ENCODE results near the gene SGIP1. TPM values are rescaled to one million over a fixed set of nuclear protein-coding genes. Genes with fewer than 3 reads are reported as not detected.
"Not testable (repeated sequence)": the region's sequence is repeated elsewhere in the genome, so short reads cannot be mapped to it uniquely, and the experiment has no call there.

Gene SGIP1
- total RNA-seq, 4 donors from 2014 or later, result 0.10 to 2.8 (median 0.66) TPM

DNA sequence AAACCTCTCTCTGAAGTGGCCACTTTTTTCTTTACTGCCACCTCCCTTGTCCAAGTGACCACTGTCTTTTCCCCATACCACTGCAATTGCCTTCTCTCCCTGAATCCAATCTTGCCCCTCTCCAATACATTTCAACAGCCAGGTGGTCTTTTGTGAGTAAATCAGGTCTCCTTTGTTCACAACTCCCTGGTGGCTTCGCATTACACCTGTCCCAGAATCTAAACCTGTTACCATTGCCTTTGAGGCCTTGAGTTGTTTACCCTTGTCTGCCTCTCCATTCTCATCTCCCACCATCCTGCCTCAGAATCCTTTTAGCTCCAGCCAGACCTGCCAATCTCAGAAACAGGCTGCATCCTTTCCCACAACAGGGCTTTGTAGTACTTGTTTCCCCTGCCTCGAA, 196.5 kb downstream of the SGIP1 start:
- 79% methylated on average over 2 of the region's 2 CpGs for WGBS

DNA sequence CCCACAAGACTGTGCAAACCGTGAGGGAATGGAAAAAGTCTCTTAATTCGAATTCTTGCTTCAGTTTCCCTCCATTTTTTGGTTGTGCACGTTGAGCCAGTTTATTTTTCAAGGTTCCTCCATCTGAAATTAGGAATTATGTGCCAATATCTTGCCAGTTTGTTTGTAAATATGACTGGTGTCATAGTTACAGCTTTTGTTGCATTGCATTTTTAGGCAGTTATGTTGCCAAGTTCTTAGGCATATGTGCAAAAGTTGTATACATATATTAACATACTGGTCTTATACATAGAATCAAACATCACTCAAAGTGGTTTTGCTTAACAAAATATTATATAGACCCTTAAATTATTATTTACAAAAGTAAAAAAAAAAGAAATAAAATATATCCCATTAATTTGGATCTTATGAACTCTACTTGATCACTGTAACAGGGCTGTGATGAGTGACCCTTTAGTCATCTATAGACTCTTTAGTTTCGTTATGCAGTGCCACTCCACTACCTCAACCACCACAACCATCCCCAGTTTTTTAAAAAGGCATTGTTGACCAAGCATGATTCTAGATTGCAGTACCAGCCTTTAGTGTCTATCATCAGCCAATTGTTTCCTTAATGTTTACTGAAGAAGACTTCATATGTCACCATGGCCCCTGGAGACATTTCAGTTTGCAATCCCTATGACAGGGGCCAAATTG, 197.4 kb downstream of the SGIP1 start:
- no peak for DNase-seq (ENCODE audit: low spot score in 2 of 2)
- no peaks in the 10 kb centered on the region for H3K27me3 ChIP-seq
- no peaks in the 10 kb centered on the region for H3K9me3 ChIP-seq
- WGBS, result 63% methylated on average over 4 of the region's 4 CpGs
- no peak overlapping the region for H3K27ac ChIP-seq
- no peaks in the 10 kb centered on the region for H3K4me1 ChIP-seq
- no peak overlapping the region for H3K4me3 ChIP-seq
- no peaks in the 10 kb centered on the region for H3K36me3 ChIP-seq
- TF ChIP-seq POLR2AphosphoS5 (IDR thresholded peaks at IDR 0.05) (no peak), EP300 (IDR thresholded peaks at IDR 0.05) (no peak), POLR2A (IDR thresholded peaks at IDR 0.05) (no peak)
- TF ChIP-seq, protein P1, sequence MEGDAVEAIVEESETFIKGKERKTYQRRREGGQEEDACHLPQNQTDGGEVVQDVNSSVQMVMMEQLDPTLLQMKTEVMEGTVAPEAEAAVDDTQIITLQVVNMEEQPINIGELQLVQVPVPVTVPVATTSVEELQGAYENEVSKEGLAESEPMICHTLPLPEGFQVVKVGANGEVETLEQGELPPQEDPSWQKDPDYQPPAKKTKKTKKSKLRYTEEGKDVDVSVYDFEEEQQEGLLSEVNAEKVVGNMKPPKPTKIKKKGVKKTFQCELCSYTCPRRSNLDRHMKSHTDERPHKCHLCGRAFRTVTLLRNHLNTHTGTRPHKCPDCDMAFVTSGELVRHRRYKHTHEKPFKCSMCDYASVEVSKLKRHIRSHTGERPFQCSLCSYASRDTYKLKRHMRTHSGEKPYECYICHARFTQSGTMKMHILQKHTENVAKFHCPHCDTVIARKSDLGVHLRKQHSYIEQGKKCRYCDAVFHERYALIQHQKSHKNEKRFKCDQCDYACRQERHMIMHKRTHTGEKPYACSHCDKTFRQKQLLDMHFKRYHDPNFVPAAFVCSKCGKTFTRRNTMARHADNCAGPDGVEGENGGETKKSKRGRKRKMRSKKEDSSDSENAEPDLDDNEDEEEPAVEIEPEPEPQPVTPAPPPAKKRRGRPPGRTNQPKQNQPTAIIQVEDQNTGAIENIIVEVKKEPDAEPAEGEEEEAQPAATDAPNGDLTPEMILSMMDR (IDR thresholded peaks at IDR 0.05), result no peak

More for the DNA sequence above, 196.5 kb downstream of the SGIP1 start:
- Histone ChIP-seq H3K9me3 (no peaks in the 10 kb centered on the region), H3K4me1 (peaks cover 5% of the 10 kb centered on the region), H3K27me3 (no peaks in the 10 kb centered on the region), H3K4me3 (no peak overlapping the region), H3K27ac (no peak overlapping the region), H3K36me3 (no peaks in the 10 kb centered on the region)
- no peak for DNase-seq (ENCODE audit: low spot score in 2 of 2)
- TF ChIP-seq, protein P1 (IDR thresholded peaks at IDR 0.05), result no peak
- no peak for TF ChIP-seq EP300 (IDR thresholded peaks at IDR 0.05)
- no peak for TF ChIP-seq POLR2AphosphoS5 (IDR thresholded peaks at IDR 0.05)

DNA sequence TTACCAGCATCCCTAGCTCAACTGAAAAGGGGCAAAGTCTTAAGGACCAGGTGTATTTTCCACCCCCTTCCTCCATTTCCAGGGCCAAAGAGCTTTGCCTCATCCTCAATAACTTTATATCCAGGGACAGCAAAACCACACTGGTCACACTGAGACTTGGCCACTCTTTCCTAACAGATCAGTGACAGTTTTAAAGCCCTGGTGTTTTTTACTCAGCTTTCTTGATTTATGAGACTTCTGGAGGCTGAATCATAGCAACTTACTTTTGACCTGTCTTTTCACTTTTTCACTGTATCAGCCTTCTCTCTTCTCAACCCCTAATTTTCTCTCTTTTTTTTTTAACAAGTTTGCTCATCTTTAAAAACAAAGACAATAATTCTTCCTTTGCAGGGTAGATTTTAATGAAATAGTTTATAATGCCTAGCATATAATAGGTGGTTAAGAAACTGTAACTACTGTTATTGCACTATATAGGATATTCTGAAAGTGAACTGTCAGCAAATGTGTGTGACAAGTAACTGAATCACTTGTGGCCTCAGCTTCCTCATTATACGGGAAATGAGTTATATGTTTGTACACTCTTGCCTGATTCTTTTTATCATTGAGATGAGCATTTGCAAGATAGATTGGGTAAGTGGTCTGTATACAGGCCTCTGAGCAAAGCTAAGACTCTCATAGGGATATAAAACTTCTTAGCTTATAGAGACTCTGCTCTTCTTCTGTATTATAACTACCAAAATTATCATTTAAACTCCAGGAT, 198.6 kb downstream of the SGIP1 start:
- no peaks in the 10 kb centered on the region for H3K27me3 ChIP-seq
- H3K36me3 ChIP-seq, result no peaks in the 10 kb centered on the region
- no peak for DNase-seq (ENCODE audit: low spot score in 2 of 2)
- H3K4me3 ChIP-seq, result no peak overlapping the region
- WGBS, result 50% methylated on average over 1 of the region's 1 CpG
- TF ChIP-seq POLR2AphosphoS5 (IDR thresholded peaks at IDR 0.05) (no peak), EP300 (IDR thresholded peaks at IDR 0.05) (no peak), POLR2A (IDR thresholded peaks at IDR 0.05) (no peak)
- TF ChIP-seq, protein P1 (IDR thresholded peaks at IDR 0.05), result no peak
- no peaks in the 10 kb centered on the region for H3K9me3 ChIP-seq
- H3K27ac ChIP-seq, result no peak overlapping the region
- no peaks in the 10 kb centered on the region for H3K4me1 ChIP-seq

DNA sequence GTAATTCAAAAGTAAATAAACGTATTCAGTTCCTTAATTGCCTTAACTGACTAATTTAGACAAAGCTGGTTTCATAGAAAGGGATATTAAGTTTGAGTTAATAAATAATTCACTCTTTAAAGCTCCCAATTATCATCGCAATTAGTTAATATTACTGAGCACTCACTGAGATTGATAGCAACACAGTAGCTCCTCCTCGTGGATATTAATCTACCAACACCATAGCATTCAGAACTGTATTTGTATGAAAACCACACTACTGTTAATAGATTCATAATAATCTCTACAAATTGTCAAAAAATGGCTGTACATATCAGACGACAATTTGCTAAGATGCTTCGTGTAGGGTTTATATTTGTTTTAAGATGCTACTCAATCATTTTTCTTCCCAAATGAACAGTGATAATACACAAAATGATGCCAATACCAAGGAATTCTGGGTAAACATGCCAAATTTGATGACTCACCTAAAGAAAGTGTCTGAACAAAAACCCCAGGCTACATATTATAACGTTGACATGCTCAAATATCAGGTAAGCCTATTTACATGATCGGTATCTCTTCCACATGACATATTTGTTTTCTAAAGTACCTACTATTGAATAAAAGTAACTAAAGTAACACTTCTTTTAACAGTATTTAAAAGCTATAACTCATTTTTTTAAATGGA, 199.5 kb downstream of the SGIP1 start:
- no peak for TF ChIP-seq POLR2A (IDR thresholded peaks at IDR 0.05)
- TF ChIP-seq POLR2AphosphoS5 (IDR thresholded peaks at IDR 0.05), result no peak
- TF ChIP-seq, protein P1 (IDR thresholded peaks at IDR 0.05), result no peak
- TF ChIP-seq EP300 (IDR thresholded peaks at IDR 0.05), result no peak
- DNase-seq (ENCODE audit: low spot score in 2 of 2), result no peak
- Histone ChIP-seq H3K9me3 (no peaks in the 10 kb centered on the region), H3K36me3 (no peaks in the 10 kb centered on the region), H3K4me3 (no peak overlapping the region), H3K4me1 (no peaks in the 10 kb centered on the region), H3K27ac (no peak overlapping the region), H3K27me3 (no peaks in the 10 kb centered on the region)
- 59% methylated on average over 7 of the region's 7 CpGs for WGBS

DNA sequence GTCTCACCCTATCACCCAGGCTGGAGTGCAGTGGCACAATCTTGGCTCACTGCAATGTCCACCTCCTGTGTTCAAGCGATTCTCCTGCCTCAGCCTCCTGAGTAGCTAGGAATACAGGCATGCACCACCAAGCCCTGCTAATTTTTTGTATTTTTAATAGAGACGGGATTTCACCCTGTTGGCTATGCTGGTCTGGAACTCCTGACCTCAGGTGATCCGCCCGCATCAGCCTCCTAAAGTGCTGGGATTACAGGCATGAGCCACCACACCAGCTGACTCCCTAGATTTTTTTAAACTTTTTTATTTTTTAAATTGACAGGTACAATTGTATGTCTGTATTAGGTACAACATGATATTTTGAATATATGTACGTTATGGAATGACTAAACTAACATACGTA, 200.6 kb downstream of the SGIP1 start:
- not testable (repeated sequence) for H3K4me1 ChIP-seq; H3K27me3 ChIP-seq; H3K27ac ChIP-seq; DNase-seq (ENCODE audit: low spot score in 2 of 2); H3K9me3 ChIP-seq; H3K36me3 ChIP-seq; H3K4me3 ChIP-seq
- 78% methylated on average over 6 of the region's 6 CpGs for WGBS
